Osteocyte (in vitro differentiated cells): Measurements from ENCODE around the gene WDR81. TPM values are rescaled to one million over a fixed set of nuclear protein-coding genes. Genes with fewer than 3 reads are reported as not detected.

ENCODE experiments used
- DNase-seq: peaks from one replicate; pipeline ENCODE4 v3.0.0; 2021; ENCODE audit warnings: mixed read lengths; ENCODE audit not compliant: unreplicated experiment; ENCODE audit errors: extremely low spot score
- H3K27ac Mint-ChIP-seq: one replicate; pipeline ENCODE4 v1.8.0; 2021; ENCODE audit warnings: mild to moderate bottlenecking, mixed read lengths; ENCODE audit not compliant: unreplicated experiment
- H3K27me3 Mint-ChIP-seq: one replicate; pipeline ENCODE4 v1.8.0; 2021; ENCODE audit warnings: mixed read lengths; ENCODE audit not compliant: unreplicated experiment
- H3K36me3 Mint-ChIP-seq: one replicate; pipeline ENCODE4 v1.8.0; 2021; ENCODE audit warnings: mixed read lengths; ENCODE audit not compliant: unreplicated experiment
- H3K4me1 Mint-ChIP-seq: one replicate; pipeline ENCODE4 v1.8.0; 2021; ENCODE audit warnings: mixed read lengths; ENCODE audit not compliant: unreplicated experiment
- H3K4me3 Mint-ChIP-seq: one replicate; pipeline ENCODE4 v1.8.0; 2021; ENCODE audit warnings: mild to moderate bottlenecking, moderate library complexity, mixed read lengths; ENCODE audit not compliant: unreplicated experiment
- H3K9me3 Mint-ChIP-seq: one replicate; pipeline ENCODE4 v1.8.0; 2021; ENCODE audit warnings: mixed read lengths; ENCODE audit not compliant: unreplicated experiment
- total RNA-seq: library from RNA; stranded (reverse); gene quantifications from 2 replicates; pipeline ENCODE4 v1.2.1, GENCODE V29; 2021
- TF ChIP-seq, protein P1 (sequence below): fragments of 200-600 bp; sonication (generic); IDR thresholded peaks from 2 replicates; pipeline ENCODE4 v1.5.0; 2021; ENCODE audit warnings: antibody characterized with exemption, mild to moderate bottlenecking, moderate library complexity

Gene WDR81
- total RNA-seq, 1 donor from 2014 or later: 33.3 TPM

GRCh38 chr17:1774390-1775176 lies 50.1 kb downstream of the WDR81 start:
- TF ChIP-seq, protein P1, sequence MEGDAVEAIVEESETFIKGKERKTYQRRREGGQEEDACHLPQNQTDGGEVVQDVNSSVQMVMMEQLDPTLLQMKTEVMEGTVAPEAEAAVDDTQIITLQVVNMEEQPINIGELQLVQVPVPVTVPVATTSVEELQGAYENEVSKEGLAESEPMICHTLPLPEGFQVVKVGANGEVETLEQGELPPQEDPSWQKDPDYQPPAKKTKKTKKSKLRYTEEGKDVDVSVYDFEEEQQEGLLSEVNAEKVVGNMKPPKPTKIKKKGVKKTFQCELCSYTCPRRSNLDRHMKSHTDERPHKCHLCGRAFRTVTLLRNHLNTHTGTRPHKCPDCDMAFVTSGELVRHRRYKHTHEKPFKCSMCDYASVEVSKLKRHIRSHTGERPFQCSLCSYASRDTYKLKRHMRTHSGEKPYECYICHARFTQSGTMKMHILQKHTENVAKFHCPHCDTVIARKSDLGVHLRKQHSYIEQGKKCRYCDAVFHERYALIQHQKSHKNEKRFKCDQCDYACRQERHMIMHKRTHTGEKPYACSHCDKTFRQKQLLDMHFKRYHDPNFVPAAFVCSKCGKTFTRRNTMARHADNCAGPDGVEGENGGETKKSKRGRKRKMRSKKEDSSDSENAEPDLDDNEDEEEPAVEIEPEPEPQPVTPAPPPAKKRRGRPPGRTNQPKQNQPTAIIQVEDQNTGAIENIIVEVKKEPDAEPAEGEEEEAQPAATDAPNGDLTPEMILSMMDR: no peak
- H3K9me3 Mint-ChIP-seq: no peaks in the 10 kb centered on the region

GRCh38 chr17:1776328-1776727 lies 51.8 kb downstream of the WDR81 start:
- TF ChIP-seq, protein P1: no peak
- Mint-ChIP-seq H3K4me1 (peaks cover 28% of the 10 kb centered on the region), H3K27ac (no peak overlapping the region), H3K9me3 (no peaks in the 10 kb centered on the region), H3K4me3 (no peak overlapping the region), H3K36me3 (peaks cover 36% of the 10 kb centered on the region), H3K27me3 (no peaks in the 10 kb centered on the region)
- DNase-seq: no peak

More at GRCh38 chr17:1774390-1775176, 50.1 kb downstream of the WDR81 start:
- Mint-ChIP-seq H3K4me3 (no peak overlapping the region), H3K4me1 (peaks cover 26% of the 10 kb centered on the region), H3K36me3 (peaks cover 36% of the 10 kb centered on the region), H3K27me3 (no peaks in the 10 kb centered on the region), H3K27ac (no peak overlapping the region)
- no peak for DNase-seq

- DNase-seq: no peak
- peaks cover 36% of the 10 kb centered on the region for H3K36me3 Mint-ChIP-seq
- peaks cover 30% of the 10 kb centered on the region for H3K4me1 Mint-ChIP-seq
- no peaks in the 10 kb centered on the region for H3K9me3 Mint-ChIP-seq
- no peaks in the 10 kb centered on the region for H3K27me3 Mint-ChIP-seq
- TF ChIP-seq, protein P1: no peak
- no peak overlapping the region for H3K27ac Mint-ChIP-seq
- H3K4me3 Mint-ChIP-seq: no peak overlapping the region
These were observed 52.4 kb downstream of the WDR81 start for GRCh38 chr17:1776857-1777256.

DNA sequence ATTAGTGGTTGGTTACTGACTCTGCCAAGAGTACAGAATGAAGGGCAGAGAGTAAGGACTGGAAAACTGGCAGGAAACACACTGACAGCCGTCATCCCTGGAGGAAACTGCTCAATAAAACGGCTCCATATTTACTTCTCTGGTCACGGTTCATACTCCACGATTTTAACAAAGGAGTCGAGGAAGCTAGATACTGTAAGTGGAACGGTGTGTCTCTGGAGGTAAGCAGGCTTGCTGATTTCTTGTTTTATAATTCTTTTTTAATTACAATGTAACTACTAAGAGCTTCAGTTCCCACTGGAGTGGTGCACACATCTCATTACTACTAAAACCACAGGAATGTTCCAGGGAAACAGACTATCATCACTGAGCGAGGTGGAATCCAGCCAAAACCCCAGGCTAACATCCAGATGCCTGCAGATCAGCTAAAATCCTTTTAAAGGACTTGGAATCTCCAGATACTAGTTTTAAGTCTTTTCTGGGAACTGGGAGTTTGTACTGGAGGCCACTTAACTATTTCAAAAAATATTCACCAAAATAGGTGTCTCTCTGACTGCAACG lies 55.1 kb downstream of the WDR81 start:
- no peak for DNase-seq
- Mint-ChIP-seq H3K9me3 (no peaks in the 10 kb centered on the region), H3K36me3 (peaks cover 49% of the 10 kb centered on the region), H3K4me1 (peaks cover 49% of the 10 kb centered on the region), H3K27ac (peak overlapping the region; percentile 94), H3K27me3 (no peaks in the 10 kb centered on the region), H3K4me3 (peak overlapping the region; percentile 47)
- TF ChIP-seq, protein P1: no peak

DNA sequence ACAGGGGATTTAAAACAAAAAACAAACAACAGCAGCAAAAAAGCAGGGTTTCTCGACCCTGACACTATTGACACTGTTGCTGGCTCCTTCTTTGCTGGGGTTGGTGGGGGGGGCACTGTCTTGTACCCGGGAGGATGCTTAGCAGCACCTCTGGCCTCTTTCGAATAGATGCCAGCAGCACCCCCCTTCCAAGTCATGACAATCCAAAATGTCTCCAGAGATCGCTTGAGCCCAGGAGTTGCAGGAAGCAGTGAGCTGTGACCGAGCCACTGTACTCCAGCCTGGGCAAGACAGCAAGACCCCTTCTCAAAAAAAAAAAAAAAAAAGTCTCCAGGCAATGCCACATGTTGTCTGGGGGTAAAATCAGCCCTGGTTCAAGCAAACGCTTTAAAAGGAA lies 57.7 kb downstream of the WDR81 start:
- no peak overlapping the region for H3K27ac Mint-ChIP-seq
- H3K27me3 Mint-ChIP-seq: no peaks in the 10 kb centered on the region
- peaks cover 62% of the 10 kb centered on the region for H3K4me1 Mint-ChIP-seq
- no peak for DNase-seq
- TF ChIP-seq, protein P1: no peak
- H3K4me3 Mint-ChIP-seq: no peak overlapping the region
- no peaks in the 10 kb centered on the region for H3K9me3 Mint-ChIP-seq
- H3K36me3 Mint-ChIP-seq: peaks cover 40% of the 10 kb centered on the region
